K562 (cell line): ENCODE data around the gene ARSK. TPM values are rescaled to one million over a fixed set of nuclear protein-coding genes. Genes with fewer than 3 reads are reported as not detected.

Experiments
- ATAC-seq: fragments of 200-7000 bp; cut with Tn5 transposase; 3 replicates; pipeline ENCODE4 v1.9.1; 2020; ENCODE audit warnings: moderate library complexity
- BruUV-seq: library from RNA; stranded (reverse); fragments of 400-500 nt; replicated peaks from 2 replicates; lab custom pipeline; 2021; lab: Mats Ljungman, UMichigan
- CTCF ChIA-PET: fragments of 300-600 bp; formaldehyde crosslinking; extraction: SDS; loops from one replicate; lab custom pipeline; 2021; ENCODE audit warnings: low intra/inter-chr PET ratio; lab: Yijun Ruan, JAX
- POLR2A ChIA-PET: fragments of 300-600, 350-650 bp; sonication (Branson Sonifier 250); formaldehyde crosslinking; extraction: SDS; loops from one replicate; lab custom pipeline; 2021; ENCODE audit warnings: antibody characterized with exemption, inconsistent platforms; lab: Yijun Ruan, JAX
- DNase-seq, 4 experiments: peaks; one replicate each; pipeline versions ENCODE4 v3.0.0 to v3.0.0-alpha.2; 2011 to 2018; ENCODE audit warnings: low spot score in 3 of 4, mixed read lengths in 3 of 4; ENCODE audit errors: extremely low read depth in 1 of 4
- FAIRE-seq: peaks from 2 replicates; lab custom pipeline; 2011; peaks lifted over from hg19 to GRCh38; lab: Jason Lieb, UNC
- H2AFZ ChIP-seq: 2 replicates; pipeline ENCODE4 v1.6.0; 2011; ENCODE audit warnings: low read depth, low read length, control low read depth, inconsistent platforms
- H3K27ac ChIP-seq: fragments of 200-600 bp; 3 replicates; pipeline ENCODE4 v1.8.0; 2011; ENCODE audit warnings: low read depth, mild to moderate bottlenecking, control low read depth, inconsistent platforms, low read length, moderate library complexity, mixed read lengths; ENCODE audit errors: extremely low read depth
- H3K27me3 ChIP-seq, 2 experiments: fragments of 300-600 bp in 1 of 2; 2 replicates in 1 of 2; 3 replicates in 1 of 2; pipeline versions ENCODE4 v1.6.0 to v1.8.0; 2011; ENCODE audit warnings: inconsistent platforms in 2 of 2, low read length in 2 of 2, mild to moderate bottlenecking in 1 of 2, mixed read lengths in 1 of 2, moderate library complexity in 1 of 2; ENCODE audit not compliant: control insufficient read depth in 2 of 2, insufficient read depth in 2 of 2
- H3K36me3 ChIP-seq: fragments of 300-600 bp; 3 replicates; pipeline ENCODE4 v1.8.0; 2011; ENCODE audit warnings: mild to moderate bottlenecking, low read length, inconsistent platforms; ENCODE audit not compliant: control insufficient read depth, insufficient read depth
- H3K4me1 ChIP-seq, 2 experiments: fragments of 200-600 bp in 1 of 2; replicated peaks in 1 of 2; 2 replicates in 1 of 2; 3 replicates in 1 of 2; pipeline versions ENCODE4 v1.5.1 to v1.8.0; 2011; ENCODE audit warnings: inconsistent platforms in 2 of 2, low read length in 2 of 2, mild to moderate bottlenecking in 1 of 2, mixed read lengths in 1 of 2, moderate library complexity in 1 of 2; ENCODE audit not compliant: control insufficient read depth in 2 of 2, insufficient read depth in 2 of 2
- H3K4me2 ChIP-seq: 2 replicates; pipeline ENCODE4 v1.6.1; 2011; ENCODE audit warnings: low read length, control low read depth, inconsistent platforms, mixed read lengths; ENCODE audit not compliant: insufficient read depth
- H3K4me3 ChIP-seq: fragments of 200-600 bp; sonication (generic), shearing (Covaris generic); 2 replicates; pipeline ENCODE4 v1.5.1; 2016; ENCODE audit warnings: control low read depth, inconsistent platforms
- H3K79me2 ChIP-seq: fragments of 200-600 bp; 3 replicates; pipeline ENCODE4 v1.8.0; 2011; ENCODE audit warnings: low read length, inconsistent platforms; ENCODE audit not compliant: control insufficient read depth, insufficient read depth
- H3K9ac ChIP-seq, 2 experiments: 2 replicates each; pipeline versions ENCODE4 v1.6.0 to v1.6.1; 2011; ENCODE audit warnings: low read depth in 2 of 2, low read length in 2 of 2, control low read depth in 1 of 2, inconsistent platforms in 1 of 2, mild to moderate bottlenecking in 1 of 2, mixed read lengths in 1 of 2; ENCODE audit not compliant: insufficient read depth in 1 of 2
- H3K9me1 ChIP-seq: one replicate; pipeline ENCODE4 v1.6.0; 2011; ENCODE audit warnings: inconsistent platforms, mild to moderate bottlenecking, low read length, moderate library complexity; ENCODE audit not compliant: control insufficient read depth, insufficient read depth
- H3K9me3 ChIP-seq: replicated peaks from 2 replicates; pipeline ENCODE4 v1.5.1; 2011; ENCODE audit warnings: low read depth, low read length, inconsistent platforms; ENCODE audit not compliant: control insufficient read depth, insufficient read depth
- H4K20me1 ChIP-seq: replicated peaks from 2 replicates; pipeline ENCODE4 v1.6.1; 2011; ENCODE audit warnings: low read length, inconsistent platforms, mixed read lengths; ENCODE audit not compliant: control insufficient read depth, insufficient read depth
- C11orf30 ChIP-seq: fragments of 450-650 bp; IDR thresholded peaks from 2 replicates; pipeline ENCODE4 v1.6.1; 2016; ENCODE audit warnings: low read depth, mild to moderate bottlenecking
- FIP1L1 ChIP-seq: fragments of 200-400 bp; formaldehyde crosslinking; IDR thresholded peaks from 2 replicates; pipeline ENCODE4 v1.6.1; 2018; ENCODE audit warnings: mild to moderate bottlenecking, low read depth, low read length; ENCODE audit not compliant: poor library complexity, severe bottlenecking
- FOXA3 ChIP-seq, 2 experiments: fragments of 450-650 bp in 1 of 2; sonication (generic) in 1 of 2; formaldehyde crosslinking; IDR thresholded peaks in 1 of 2; conservative IDR thresholded peaks in 1 of 2; 2 replicates each; pipeline versions ENCODE4 v1.4.0 to v1.8.0; 2020 to 2022; ENCODE audit warnings: mild to moderate bottlenecking in 2 of 2, missing genetic modification reagents in 1 of 2
- MAFG ChIP-seq: fragments of 450-650 bp; conservative IDR thresholded peaks from 2 replicates; pipeline ENCODE4 v1.6.1; 2016; ENCODE audit warnings: missing genetic modification characterization, missing compliant biosample characterization
- NR2C1 ChIP-seq, 2 experiments: fragments of 450-650 bp; IDR thresholded peaks; 2 replicates each; pipeline ENCODE4 v1.6.1; 2017; ENCODE audit warnings: mild to moderate bottlenecking in 2 of 2, antibody characterized with exemption in 1 of 2, inconsistent platforms in 1 of 2, missing compliant biosample characterization in 1 of 2, missing genetic modification characterization in 1 of 2
- PTRF ChIP-seq: fragments of 450-650 bp; IDR thresholded peaks from 2 replicates; pipeline ENCODE4 v1.6.1; 2016; ENCODE audit warnings: mild to moderate bottlenecking, missing genetic modification characterization, missing compliant biosample characterization
- SRSF9 ChIP-seq: fragments of 200-400 bp; formaldehyde crosslinking; IDR thresholded peaks from 2 replicates; pipeline ENCODE4 v1.6.1; 2017; ENCODE audit warnings: low read depth, low read length, borderline replicate concordance
- TOE1 ChIP-seq, 2 experiments: fragments of 450-650 bp in 1 of 2; sonication (generic) in 1 of 2; formaldehyde crosslinking in 1 of 2; IDR thresholded peaks; 2 replicates each; pipeline versions ENCODE4 v1.7.1 to v1.8.0; 2016 to 2022; ENCODE audit warnings: borderline replicate concordance in 2 of 2, mild to moderate bottlenecking in 2 of 2, antibody characterized with exemption in 1 of 2, inconsistent platforms in 1 of 2, low read depth in 1 of 2, missing genetic modification reagents in 1 of 2, moderate library complexity in 1 of 2
- ZNF146 ChIP-seq: IDR thresholded peaks from one replicate; pipeline ENCODE4 v1.6.1; 2018; ENCODE audit warnings: missing compliant biosample characterization; ENCODE audit not compliant: unreplicated experiment
- ZNF174 ChIP-seq: fragments of 250-450 bp; sonication (Bioruptor Pico); IDR thresholded peaks from 2 replicates; pipeline ENCODE4 v1.4.0; 2020; ENCODE audit warnings: mild to moderate bottlenecking
- ZNF197 ChIP-seq: fragments of 200-800 bp; sonication (Bioruptor generic); IDR thresholded peaks from 2 replicates; pipeline ENCODE4 v1.6.1; 2016; ENCODE audit warnings: low read depth, missing genetic modification characterization, missing compliant biosample characterization
- ZNF431 ChIP-seq: sonication (generic); formaldehyde crosslinking; IDR thresholded peaks from 2 replicates; pipeline ENCODE4 v1.8.0; 2022; ENCODE audit warnings: mild to moderate bottlenecking, missing genetic modification reagents
- ZNF589 ChIP-seq: fragments of 200-800 bp; sonication (Bioruptor generic); IDR thresholded peaks from 2 replicates; pipeline ENCODE4 v1.6.1; 2016; ENCODE audit warnings: low read depth, missing genetic modification characterization, missing compliant biosample characterization
- WGBS: fragments of 100-300 bp; shearing (Covaris generic); methylation state at CpG from one replicate; pipeline ENCODE4 v1.1.6; 2016; ENCODE audit warnings: low coverage, mixed read lengths; ENCODE audit not compliant: insufficient coverage; ENCODE audit errors: missing lambda C conversion rate; 5-methylcytosine and 5-hydroxymethylcytosine counted together
- in situ Hi-C: fragments of 300-500 bp; cut with MboI; formaldehyde crosslinking; loops from 4 replicates; pipeline ENCODE4 v1.15.0; 2018; ENCODE audit warnings: inconsistent platforms, mixed read lengths
- intact Hi-C: fragments of 100-400 bp; cut with micrococcal nuclease; formaldehyde crosslinking; loops from 2 replicates; pipeline ENCODE4 v1.14.2; 2022
- polyA plus RNA-seq, 8 experiments: library from polyadenylated mRNA; depleted of rRNA in 4 of 8; stranded (reverse) in 5 of 8; unstranded in 3 of 8; fragments of >200 nt; fragmentation: Nextera tagmentation in 2 of 8; fragmentation: Illumina TruSeq in 1 of 8; extraction: Ambion mirVana in 2 of 8; extraction: Trizol in 1 of 8; gene quantifications; 2 replicates each; pipeline versions ENCODE4 v1.2.1 to v1.2.3, GENCODE V29; 2011 to 2014; ENCODE audit warnings: inconsistent platforms in 1 of 8, missing spikeins in 1 of 8
- total RNA-seq, 7 experiments: library from RNA; depleted of rRNA in 6 of 7; stranded (reverse); fragments of >200 nt in 6 of 7; fragmentation: Illumina TruSeq in 2 of 7; extraction: Trizol in 2 of 7; gene quantifications; 2 replicates each; pipeline versions ENCODE4 v1.2.1 to v1.2.3, GENCODE V29; 2011 to 2021; ENCODE audit warnings: low replicate concordance in 1 of 7
- TF ChIP-seq, protein P1 (sequence below): sonication (generic); formaldehyde crosslinking; IDR thresholded peaks from 2 replicates; pipeline ENCODE4 v1.9.0; 2022; ENCODE audit warnings: mild to moderate bottlenecking, missing genetic modification reagents
- TF ChIP-seq, protein P2 (sequence below), 3 experiments: fragments of 200-800 bp in 1 of 3; fragments of 250-450 bp in 1 of 3; fragments of 450-650 bp in 1 of 3; sonication (Bioruptor Pico) in 1 of 3; sonication (Bioruptor generic) in 1 of 3; formaldehyde crosslinking in 1 of 3; IDR thresholded peaks; 2 replicates each; pipeline versions ENCODE4 v1.6.1 to v1.8.0; 2016 to 2022; ENCODE audit warnings: mild to moderate bottlenecking in 2 of 3, missing genetic modification characterization in 2 of 3, missing compliant biosample characterization in 1 of 3, moderate library complexity in 1 of 3
- TF ChIP-seq, protein P3 (sequence below): sonication (generic); formaldehyde crosslinking; IDR thresholded peaks from 2 replicates; pipeline ENCODE4 v1.8.0; 2023; ENCODE audit warnings: mild to moderate bottlenecking, missing genetic modification reagents

ARSK gene
- total and polyA plus RNA-seq, 9 of the 15 experiments (the other 6 are each of a cell fraction or from before 2014, with no cell fraction given) = 2.7 to 9.4 (median 7.1) TPM

DNA sequence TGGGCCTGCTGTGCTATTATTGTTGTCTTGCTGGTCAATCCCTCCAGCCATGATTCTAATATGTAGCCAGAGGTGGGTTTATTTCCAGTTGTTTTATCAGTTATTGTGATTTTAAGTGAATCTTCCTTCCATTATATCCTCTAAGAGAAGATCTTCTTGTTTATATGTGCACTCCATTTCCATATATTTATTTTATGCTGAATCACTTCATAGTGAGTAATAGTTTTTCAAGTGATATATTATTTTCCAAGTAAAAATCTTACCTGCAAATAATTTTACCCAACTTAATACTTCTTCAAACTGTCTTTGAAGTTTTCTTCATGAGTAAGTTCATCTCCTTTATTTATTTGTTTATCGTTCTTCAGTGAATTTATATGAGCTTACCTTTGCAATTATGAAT is 51.5 kb downstream of the ARSK start:
- FAIRE-seq (no peak), ATAC-seq (no peak), DNase-seq (no peak)
- H3K9ac ChIP-seq = no peak overlapping the region
- no peaks in the 10 kb centered on the region for H3K9me1 ChIP-seq
- no peaks in the 10 kb centered on the region for H3K4me1 ChIP-seq
- 38% methylated on average over 1 of the region's 1 CpG for WGBS
- no peaks in the 10 kb centered on the region for H3K9me3 ChIP-seq
- in situ Hi-C loops (no loop called here), intact Hi-C loops (no loop called here)
- no peaks in the 10 kb centered on the region for H3K36me3 ChIP-seq
- H3K27me3 ChIP-seq = no peaks in the 10 kb centered on the region
- no peak overlapping the region for H3K4me3 ChIP-seq
- H4K20me1 ChIP-seq = no peaks in the 10 kb centered on the region
- no peaks in the 10 kb centered on the region for H3K79me2 ChIP-seq
- no peak overlapping the region for H2AFZ ChIP-seq
- ChIA-PET POLR2A (no interaction called here), CTCF (no interaction called here)
- no peak overlapping the region for H3K27ac ChIP-seq
- no peak overlapping the region for H3K4me2 ChIP-seq
- BruUV-seq = no TSS peak
- TF ChIP-seq ZNF197 (no peak), NR2C1 (IDR thresholded peaks at IDR 0.05) (no peak), NR2C1 (tag; IDR thresholded peaks at IDR 0.05) (no peak), ZNF174 (CRISPR knock-in tag) (no peak), C11orf30 (peak; percentile 22; the same call in 1 of the 2 replicates), ZNF431 (CRISPR knock-in tag) (no peak), MAFG (tag) (0 out of 2 replicates have a peak, but pooled peaks have one; percentile 6), ZNF589 (CRISPR knock-in tag) (no peak), ZNF146 (CRISPR knock-in tag) (no peak), FOXA3 (CRISPR knock-in tag; conservative IDR thresholded peaks at IDR 0.05 in 1 of 2, IDR thresholded peaks at IDR 0.05 in 1 of 2) (no peak), SRSF9 (no peak), TOE1 (IDR thresholded peaks at IDR 0.05; ENCODE audit: borderline replicate concordance) (no peak), TOE1 (CRISPR knock-in tag; IDR thresholded peaks at IDR 0.05; ENCODE audit: borderline replicate concordance, low read depth) (no peak), FIP1L1 (no peak), PTRF (tag) (no peak)
- TF ChIP-seq, protein P1, sequence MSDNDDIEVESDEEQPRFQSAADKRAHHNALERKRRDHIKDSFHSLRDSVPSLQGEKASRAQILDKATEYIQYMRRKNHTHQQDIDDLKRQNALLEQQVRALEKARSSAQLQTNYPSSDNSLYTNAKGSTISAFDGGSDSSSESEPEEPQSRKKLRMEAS (CRISPR knock-in tag) = no peak
- TF ChIP-seq, protein P2, sequence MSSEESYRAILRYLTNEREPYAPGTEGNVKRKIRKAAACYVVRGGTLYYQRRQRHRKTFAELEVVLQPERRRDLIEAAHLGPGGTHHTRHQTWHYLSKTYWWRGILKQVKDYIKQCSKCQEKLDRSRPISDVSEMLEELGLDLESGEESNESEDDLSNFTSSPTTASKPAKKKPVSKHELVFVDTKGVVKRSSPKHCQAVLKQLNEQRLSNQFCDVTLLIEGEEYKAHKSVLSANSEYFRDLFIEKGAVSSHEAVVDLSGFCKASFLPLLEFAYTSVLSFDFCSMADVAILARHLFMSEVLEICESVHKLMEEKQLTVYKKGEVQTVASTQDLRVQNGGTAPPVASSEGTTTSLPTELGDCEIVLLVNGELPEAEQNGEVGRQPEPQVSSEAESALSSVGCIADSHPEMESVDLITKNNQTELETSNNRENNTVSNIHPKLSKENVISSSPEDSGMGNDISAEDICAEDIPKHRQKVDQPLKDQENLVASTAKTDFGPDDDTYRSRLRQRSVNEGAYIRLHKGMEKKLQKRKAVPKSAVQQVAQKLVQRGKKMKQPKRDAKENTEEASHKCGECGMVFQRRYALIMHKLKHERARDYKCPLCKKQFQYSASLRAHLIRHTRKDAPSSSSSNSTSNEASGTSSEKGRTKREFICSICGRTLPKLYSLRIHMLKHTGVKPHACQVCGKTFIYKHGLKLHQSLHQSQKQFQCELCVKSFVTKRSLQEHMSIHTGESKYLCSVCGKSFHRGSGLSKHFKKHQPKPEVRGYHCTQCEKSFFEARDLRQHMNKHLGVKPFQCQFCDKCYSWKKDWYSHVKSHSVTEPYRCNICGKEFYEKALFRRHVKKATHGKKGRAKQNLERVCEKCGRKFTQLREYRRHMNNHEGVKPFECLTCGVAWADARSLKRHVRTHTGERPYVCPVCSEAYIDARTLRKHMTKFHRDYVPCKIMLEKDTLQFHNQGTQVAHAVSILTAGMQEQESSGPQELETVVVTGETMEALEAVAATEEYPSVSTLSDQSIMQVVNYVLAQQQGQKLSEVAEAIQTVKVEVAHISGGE (CRISPR knock-in tag; IDR thresholded peaks at IDR 0.05) = no peak
- TF ChIP-seq, protein P3, sequence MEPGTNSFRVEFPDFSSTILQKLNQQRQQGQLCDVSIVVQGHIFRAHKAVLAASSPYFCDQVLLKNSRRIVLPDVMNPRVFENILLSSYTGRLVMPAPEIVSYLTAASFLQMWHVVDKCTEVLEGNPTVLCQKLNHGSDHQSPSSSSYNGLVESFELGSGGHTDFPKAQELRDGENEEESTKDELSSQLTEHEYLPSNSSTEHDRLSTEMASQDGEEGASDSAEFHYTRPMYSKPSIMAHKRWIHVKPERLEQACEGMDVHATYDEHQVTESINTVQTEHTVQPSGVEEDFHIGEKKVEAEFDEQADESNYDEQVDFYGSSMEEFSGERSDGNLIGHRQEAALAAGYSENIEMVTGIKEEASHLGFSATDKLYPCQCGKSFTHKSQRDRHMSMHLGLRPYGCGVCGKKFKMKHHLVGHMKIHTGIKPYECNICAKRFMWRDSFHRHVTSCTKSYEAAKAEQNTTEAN (CRISPR knock-in tag) = no peak
